WTC11 (cell line): ENCODE measurements around the gene CPB2. TPM values are rescaled to one million over a fixed set of nuclear protein-coding genes. Genes with fewer than 3 reads are reported as not detected.
A peak's percentile ranks its signal among the peaks of the same experiment; 100 is the strongest.

ENCODE experiments used
- ATAC-seq: fragments of 200-7000 bp; cut with Tn5 transposase; 2 replicates; pipeline ENCODE4 v1.10.0; 2021; ENCODE audit warnings: mild to moderate bottlenecking, moderate library complexity
- CTCF ChIA-PET: fragments of 300-600 bp; sonication (Branson Sonifier 250); formaldehyde crosslinking; loops from one replicate; lab custom pipeline; 2021; ENCODE audit warnings: antibody characterized with exemption; lab: Charles Lee
- POLR2A ChIA-PET: fragments of 350-600 bp; sonication (Branson Sonifier 250); formaldehyde crosslinking; loops from one replicate; lab custom pipeline; 2021; ENCODE audit warnings: antibody characterized with exemption; lab: Charles Lee
- DNase-seq: peaks from one replicate; pipeline ENCODE4 v3.0.0; 2021; ENCODE audit warnings: low spot score
- H3K27ac Mint-ChIP-seq: 2 replicates; pipeline ENCODE4 v1.8.0; 2021; ENCODE audit warnings: mixed read lengths
- H3K27me3 Mint-ChIP-seq: 2 replicates; pipeline ENCODE4 v1.8.0; 2021; ENCODE audit warnings: low read depth, mild to moderate bottlenecking, moderate library complexity, mixed read lengths
- H3K36me3 Mint-ChIP-seq: 2 replicates; pipeline ENCODE4 v1.8.0; 2021; ENCODE audit warnings: mixed read lengths
- H3K4me1 Mint-ChIP-seq: 2 replicates; pipeline ENCODE4 v1.8.0; 2022; ENCODE audit warnings: mixed read lengths
- H3K4me3 Mint-ChIP-seq: 2 replicates; pipeline ENCODE4 v1.8.0; 2021; ENCODE audit warnings: mild to moderate bottlenecking, moderate library complexity, mixed read lengths
- H3K9me3 Mint-ChIP-seq: 2 replicates; pipeline ENCODE4 v1.8.0; 2021; ENCODE audit warnings: mixed read lengths
- ESRRA ChIP-seq: sonication (generic); formaldehyde crosslinking; IDR thresholded peaks from 2 replicates; pipeline ENCODE4 v1.8.1; 2022; ENCODE audit warnings: mild to moderate bottlenecking, missing genetic modification reagents, borderline replicate concordance
- ETV6 ChIP-seq: sonication (generic); formaldehyde crosslinking; IDR thresholded peaks from 2 replicates; pipeline ENCODE4 v1.8.1; 2022; ENCODE audit warnings: mild to moderate bottlenecking, missing genetic modification reagents
- FOXK1 ChIP-seq: sonication (generic); formaldehyde crosslinking; IDR thresholded peaks from 2 replicates; pipeline ENCODE4 v1.8.0; 2022; ENCODE audit warnings: mild to moderate bottlenecking, moderate library complexity, missing genetic modification reagents
- GABPB1 ChIP-seq: sonication (generic); formaldehyde crosslinking; IDR thresholded peaks from 2 replicates; pipeline ENCODE4 v1.8.1; 2023; ENCODE audit warnings: mild to moderate bottlenecking, missing genetic modification reagents
- IRF2 ChIP-seq: sonication (generic); formaldehyde crosslinking; IDR thresholded peaks from 2 replicates; pipeline ENCODE4 v1.8.0; 2022; ENCODE audit warnings: low read depth, missing genetic modification reagents, borderline replicate concordance
- JAZF1 ChIP-seq: fragments of 250-450 bp; sonication (Bioruptor Pico); IDR thresholded peaks from 2 replicates; pipeline ENCODE4 v1.9.0; 2021; ENCODE audit warnings: moderate library complexity, mild to moderate bottlenecking, inconsistent platforms
- MXD4 ChIP-seq: fragments of 250-450 bp; sonication (Bioruptor Pico); IDR thresholded peaks from 2 replicates; pipeline ENCODE4 v1.8.0; 2021; ENCODE audit warnings: mild to moderate bottlenecking, moderate library complexity, borderline replicate concordance
- NFE2L1 ChIP-seq: sonication (generic); formaldehyde crosslinking; IDR thresholded peaks from 2 replicates; pipeline ENCODE4 v1.8.1; 2023; ENCODE audit warnings: missing genetic modification reagents
- SMAD3 ChIP-seq: sonication (generic); formaldehyde crosslinking; IDR thresholded peaks from 2 replicates; pipeline ENCODE4 v1.8.0; 2022; ENCODE audit warnings: missing genetic modification reagents, mild to moderate bottlenecking, borderline replicate concordance
- SP1 ChIP-seq: sonication (generic); formaldehyde crosslinking; conservative IDR thresholded peaks from 2 replicates; pipeline ENCODE4 v1.8.1; 2022; ENCODE audit warnings: missing genetic modification reagents
- TEAD1 ChIP-seq: sonication (generic); formaldehyde crosslinking; IDR thresholded peaks from 2 replicates; pipeline ENCODE4 v1.8.0; 2022; ENCODE audit warnings: mild to moderate bottlenecking, missing genetic modification reagents
- ZNF121 ChIP-seq: sonication (generic); formaldehyde crosslinking; IDR thresholded peaks from 2 replicates; pipeline ENCODE4 v1.8.0; 2023; ENCODE audit warnings: missing genetic modification reagents
- ZNF138 ChIP-seq: sonication (generic); formaldehyde crosslinking; conservative IDR thresholded peaks from 2 replicates; pipeline ENCODE4 v1.8.1; 2022; ENCODE audit warnings: mild to moderate bottlenecking, moderate library complexity, missing genetic modification reagents
- ZNF219 ChIP-seq: sonication (generic); formaldehyde crosslinking; IDR thresholded peaks from 2 replicates; pipeline ENCODE4 v1.8.0; 2023; ENCODE audit warnings: missing genetic modification reagents, mild to moderate bottlenecking, borderline replicate concordance
- ZNF416 ChIP-seq: fragments of 250-450 bp; sonication (Bioruptor Pico); IDR thresholded peaks from 2 replicates; pipeline ENCODE4 v1.9.0; 2021; ENCODE audit warnings: mild to moderate bottlenecking, inconsistent platforms
- ZNF425 ChIP-seq: fragments of 250-450 bp; sonication (Bioruptor Pico); conservative IDR thresholded peaks from 2 replicates; pipeline ENCODE4 v1.9.0; 2021; ENCODE audit warnings: mild to moderate bottlenecking
- ZNF671 ChIP-seq: fragments of 250-450 bp; sonication (Bioruptor Pico); IDR thresholded peaks from 2 replicates; pipeline ENCODE4 v1.8.0; 2021; ENCODE audit warnings: mild to moderate bottlenecking
- total RNA-seq: library from RNA; stranded (reverse); gene quantifications from 3 replicates; pipeline ENCODE4 v1.2.3, GENCODE V29; 2021
- TF ChIP-seq, protein P1 (sequence below): sonication (generic); formaldehyde crosslinking; IDR thresholded peaks from 2 replicates; pipeline ENCODE4 v1.8.0; 2022; ENCODE audit warnings: mild to moderate bottlenecking, missing genetic modification reagents
- TF ChIP-seq, protein P2 (sequence below): sonication (generic); formaldehyde crosslinking; conservative IDR thresholded peaks from 2 replicates; pipeline ENCODE4 v1.8.1; 2023; ENCODE audit warnings: mild to moderate bottlenecking, low read depth, missing genetic modification reagents, moderate library complexity
- TF ChIP-seq, protein P3 (sequence below): sonication (generic); formaldehyde crosslinking; IDR thresholded peaks from 2 replicates; pipeline ENCODE4 v1.8.1; 2023; ENCODE audit warnings: mild to moderate bottlenecking, moderate library complexity, missing genetic modification reagents

Gene CPB2
- total RNA-seq, 1 experiment from 2014 or later = 0.33 TPM

- TF ChIP-seq, protein P1, sequence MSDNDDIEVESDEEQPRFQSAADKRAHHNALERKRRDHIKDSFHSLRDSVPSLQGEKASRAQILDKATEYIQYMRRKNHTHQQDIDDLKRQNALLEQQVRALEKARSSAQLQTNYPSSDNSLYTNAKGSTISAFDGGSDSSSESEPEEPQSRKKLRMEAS (CRISPR knock-in tag) = no peak
- TF ChIP-seq ZNF416 (CRISPR knock-in tag) = no peak
- no peak for TF ChIP-seq SP1 (CRISPR knock-in tag)
- no peak for TF ChIP-seq MXD4 (CRISPR knock-in tag)
- no peak for TF ChIP-seq ETV6
- TF ChIP-seq, protein P2, sequence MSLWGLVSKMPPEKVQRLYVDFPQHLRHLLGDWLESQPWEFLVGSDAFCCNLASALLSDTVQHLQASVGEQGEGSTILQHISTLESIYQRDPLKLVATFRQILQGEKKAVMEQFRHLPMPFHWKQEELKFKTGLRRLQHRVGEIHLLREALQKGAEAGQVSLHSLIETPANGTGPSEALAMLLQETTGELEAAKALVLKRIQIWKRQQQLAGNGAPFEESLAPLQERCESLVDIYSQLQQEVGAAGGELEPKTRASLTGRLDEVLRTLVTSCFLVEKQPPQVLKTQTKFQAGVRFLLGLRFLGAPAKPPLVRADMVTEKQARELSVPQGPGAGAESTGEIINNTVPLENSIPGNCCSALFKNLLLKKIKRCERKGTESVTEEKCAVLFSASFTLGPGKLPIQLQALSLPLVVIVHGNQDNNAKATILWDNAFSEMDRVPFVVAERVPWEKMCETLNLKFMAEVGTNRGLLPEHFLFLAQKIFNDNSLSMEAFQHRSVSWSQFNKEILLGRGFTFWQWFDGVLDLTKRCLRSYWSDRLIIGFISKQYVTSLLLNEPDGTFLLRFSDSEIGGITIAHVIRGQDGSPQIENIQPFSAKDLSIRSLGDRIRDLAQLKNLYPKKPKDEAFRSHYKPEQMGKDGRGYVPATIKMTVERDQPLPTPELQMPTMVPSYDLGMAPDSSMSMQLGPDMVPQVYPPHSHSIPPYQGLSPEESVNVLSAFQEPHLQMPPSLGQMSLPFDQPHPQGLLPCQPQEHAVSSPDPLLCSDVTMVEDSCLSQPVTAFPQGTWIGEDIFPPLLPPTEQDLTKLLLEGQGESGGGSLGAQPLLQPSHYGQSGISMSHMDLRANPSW (CRISPR knock-in tag) = no peak
Measured at GRCh38 chr13:46016216-46016615, 88.6 kb downstream of the CPB2 start (continued).

DNA sequence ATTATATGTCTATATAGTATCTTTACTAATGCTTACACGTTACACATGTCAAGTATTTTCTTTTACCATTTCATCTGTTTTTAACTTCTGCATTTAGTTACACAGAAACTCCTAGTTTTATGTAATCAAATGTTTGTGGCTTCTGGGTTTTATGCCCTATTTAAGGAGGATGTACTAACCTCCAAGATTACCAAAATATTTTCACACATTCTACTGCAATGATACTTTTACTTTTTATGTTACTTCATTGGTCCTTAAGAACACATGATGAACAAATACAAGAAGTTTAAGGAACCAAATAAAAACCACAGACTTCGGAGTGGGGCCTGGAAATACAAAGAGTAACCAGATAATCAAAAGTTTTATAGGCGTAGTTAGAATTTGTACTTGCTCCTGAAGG, 89.5 kb downstream of the CPB2 start:
- ChIA-PET POLR2A (no interaction called here), CTCF (no interaction called here)
- no peak overlapping the region for H3K4me3 Mint-ChIP-seq
- DNase-seq (no peak), ATAC-seq (no peak)
- no peaks in the 10 kb centered on the region for H3K4me1 Mint-ChIP-seq
- H3K9me3 Mint-ChIP-seq = no peaks in the 10 kb centered on the region
- peaks cover 21% of the 10 kb centered on the region for H3K36me3 Mint-ChIP-seq
- H3K27me3 Mint-ChIP-seq = no peaks in the 10 kb centered on the region
- no peak overlapping the region for H3K27ac Mint-ChIP-seq
- TF ChIP-seq SMAD3 (CRISPR knock-in tag) (no peak), ZNF138 (CRISPR knock-in tag) (no peak), ZNF671 (CRISPR knock-in tag) (no peak), MXD4 (CRISPR knock-in tag) (no peak)
- TF ChIP-seq, protein P3, sequence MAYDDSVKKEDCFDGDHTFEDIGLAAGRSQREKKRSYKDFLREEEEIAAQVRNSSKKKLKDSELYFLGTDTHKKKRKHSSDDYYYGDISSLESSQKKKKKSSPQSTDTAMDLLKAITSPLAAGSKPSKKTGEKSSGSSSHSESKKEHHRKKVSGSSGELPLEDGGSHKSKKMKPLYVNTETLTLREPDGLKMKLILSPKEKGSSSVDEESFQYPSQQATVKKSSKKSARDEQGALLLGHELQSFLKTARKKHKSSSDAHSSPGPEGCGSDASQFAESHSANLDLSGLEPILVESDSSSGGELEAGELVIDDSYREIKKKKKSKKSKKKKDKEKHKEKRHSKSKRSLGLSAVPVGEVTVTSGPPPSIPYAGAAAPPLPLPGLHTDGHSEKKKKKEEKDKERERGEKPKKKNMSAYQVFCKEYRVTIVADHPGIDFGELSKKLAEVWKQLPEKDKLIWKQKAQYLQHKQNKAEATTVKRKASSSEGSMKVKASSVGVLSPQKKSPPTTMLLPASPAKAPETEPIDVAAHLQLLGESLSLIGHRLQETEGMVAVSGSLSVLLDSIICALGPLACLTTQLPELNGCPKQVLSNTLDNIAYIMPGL = no peak

DNA sequence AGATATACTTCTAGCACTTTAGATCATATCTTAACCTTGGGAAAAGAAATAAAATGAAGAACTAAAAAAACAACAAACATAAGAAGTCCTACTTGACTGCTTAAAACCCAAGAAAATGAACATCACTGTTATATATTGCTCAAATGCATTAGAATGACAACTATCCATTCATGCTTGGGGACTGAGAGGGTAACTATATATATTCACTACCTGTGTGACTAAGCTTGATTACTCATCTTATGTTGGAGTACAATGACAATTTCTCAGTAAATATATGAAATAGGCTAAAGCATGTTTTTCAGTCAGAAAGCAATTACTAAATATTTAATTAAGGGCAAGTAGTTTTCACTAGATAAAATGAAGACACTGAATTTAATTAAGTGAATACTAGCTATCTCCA, 92.4 kb downstream of the CPB2 start:
- Mint-ChIP-seq H3K27me3 (no peaks in the 10 kb centered on the region), H3K9me3 (no peaks in the 10 kb centered on the region), H3K36me3 (peaks cover 27% of the 10 kb centered on the region), H3K27ac (no peak overlapping the region), H3K4me3 (no peak overlapping the region), H3K4me1 (no peaks in the 10 kb centered on the region)
- CTCF ChIA-PET = no interaction called here
- TF ChIP-seq ZNF121 (CRISPR knock-in tag) (no peak), FOXK1 (no peak), ZNF425 (no peak), ZNF219 (CRISPR knock-in tag) (no peak)
- ATAC-seq (no peak), DNase-seq (no peak)
- POLR2A ChIA-PET = no interaction called here

DNA sequence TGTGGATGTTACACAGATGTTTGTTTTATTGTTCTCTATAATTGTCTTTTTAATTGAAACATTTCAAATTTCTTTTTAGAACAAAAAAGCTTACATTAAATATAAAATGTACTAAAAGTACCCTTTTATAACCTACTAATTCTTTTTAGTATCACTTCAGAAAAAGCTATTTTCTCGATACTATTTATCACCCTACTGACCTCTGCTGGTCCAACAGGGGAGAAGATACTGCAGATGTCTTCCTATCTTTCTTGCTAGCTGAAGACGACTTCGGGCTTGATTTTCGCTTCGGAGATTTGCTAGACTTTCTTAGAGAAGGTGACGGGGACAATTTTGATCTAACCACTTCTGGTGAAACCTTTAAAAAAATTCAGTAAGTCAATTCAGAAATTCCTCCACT, 94.7 kb downstream of the CPB2 start:
- H3K4me1 Mint-ChIP-seq = no peaks in the 10 kb centered on the region
- no peak overlapping the region for H3K4me3 Mint-ChIP-seq
- no peak for DNase-seq
- TF ChIP-seq TEAD1 (CRISPR knock-in tag) (no peak), IRF2 (CRISPR knock-in tag) (no peak), ESRRA (CRISPR knock-in tag) (no peak), ZNF121 (CRISPR knock-in tag) (no peak), GABPB1 (CRISPR knock-in tag) (no peak), NFE2L1 (CRISPR knock-in tag) (no peak), JAZF1 (CRISPR knock-in tag) (no peak), ZNF425 (no peak)

More for the DNA sequence above, 94.7 kb downstream of the CPB2 start:
- ChIA-PET POLR2A (no interaction called here), CTCF (interaction anchor here (0.7 to 1.6 kb wide), 13 partner anchors 9 to 281 kb away, joined by 3 to 27 read pairs (median 3); no protein-coding TSS in a partner anchor)
- no peaks in the 10 kb centered on the region for H3K9me3 Mint-ChIP-seq
- no peak overlapping the region for H3K27ac Mint-ChIP-seq
- peak; percentile 32; the same call in 1 of the 2 replicates for ATAC-seq
- peaks cover 25% of the 10 kb centered on the region for H3K36me3 Mint-ChIP-seq
- H3K27me3 Mint-ChIP-seq = no peaks in the 10 kb centered on the region
